HepG2 (cell line): ENCODE measurements around the gene S100A13. TPM values are rescaled to one million over a fixed set of nuclear protein-coding genes. Genes with fewer than 3 reads are reported as not detected.
A peak's percentile ranks its signal among the peaks of the same experiment; 100 is the strongest.

ENCODE experiments used
- CTCF ChIP-seq: sonication (generic); formaldehyde crosslinking; IDR thresholded peaks from 2 replicates; pipeline ENCODE4 v1.5.0; 2020; ENCODE audit warnings: mild to moderate bottlenecking, missing genetic modification reagents, moderate library complexity
- DZIP1 ChIP-seq: sonication (generic); formaldehyde crosslinking; IDR thresholded peaks from 2 replicates; pipeline ENCODE4 v1.5.0; 2020; ENCODE audit warnings: mild to moderate bottlenecking, missing genetic modification reagents
- IRF1 ChIP-seq: sonication (generic); formaldehyde crosslinking; IDR thresholded peaks from 2 replicates; pipeline ENCODE4 v1.4.0; 2020; ENCODE audit warnings: low read depth, mild to moderate bottlenecking, missing genetic modification reagents
- LBX2 ChIP-seq: sonication (generic); formaldehyde crosslinking; IDR thresholded peaks from 2 replicates; pipeline ENCODE4 v1.5.0; 2020; ENCODE audit warnings: missing genetic modification reagents, mild to moderate bottlenecking, borderline replicate concordance
- MIER2 ChIP-seq: IDR thresholded peaks from 2 replicates; pipeline ENCODE4 v1.6.1; 2016; ENCODE audit warnings: missing biosample characterization, missing genetic modification reagents
- MXD4 ChIP-seq: IDR thresholded peaks from 2 replicates; pipeline ENCODE4 v1.6.1; 2016; ENCODE audit warnings: mild to moderate bottlenecking, missing biosample characterization, missing genetic modification reagents
- NCOA1 ChIP-seq: sonication (generic); formaldehyde crosslinking; IDR thresholded peaks from 2 replicates; pipeline ENCODE4 v1.9.0; 2021; ENCODE audit warnings: missing genetic modification reagents
- POLR2AphosphoS5 ChIP-seq: IDR thresholded peaks from 2 replicates; pipeline ENCODE4 v1.6.1; 2012; ENCODE audit warnings: low read depth, low read length
- SRY ChIP-seq: sonication (generic); formaldehyde crosslinking; IDR thresholded peaks from 2 replicates; pipeline ENCODE4 v1.8.0; 2022; ENCODE audit warnings: mild to moderate bottlenecking, missing genetic modification reagents
- ZBTB7A ChIP-seq: sonication (generic); formaldehyde crosslinking; IDR thresholded peaks from 2 replicates; pipeline ENCODE4 v1.8.0; 2022; ENCODE audit warnings: mild to moderate bottlenecking, missing genetic modification reagents
- ZNF12 ChIP-seq: sonication (generic); formaldehyde crosslinking; IDR thresholded peaks from 2 replicates; pipeline ENCODE4 v1.5.0; 2020; ENCODE audit warnings: missing genetic modification reagents
- ZNF232 ChIP-seq: sonication (generic); formaldehyde crosslinking; IDR thresholded peaks from 2 replicates; pipeline ENCODE4 v1.4.0; 2020; ENCODE audit warnings: missing genetic modification reagents, borderline replicate concordance
- ZNF343 ChIP-seq: sonication (generic); formaldehyde crosslinking; IDR thresholded peaks from 2 replicates; pipeline ENCODE4 v1.4.0; 2020; ENCODE audit warnings: mild to moderate bottlenecking, missing genetic modification reagents
- ZNF362 ChIP-seq: sonication (generic); formaldehyde crosslinking; IDR thresholded peaks from 2 replicates; pipeline ENCODE4 v1.4.0; 2020; ENCODE audit warnings: missing genetic modification reagents, mild to moderate bottlenecking, borderline replicate concordance
- ZNF432 ChIP-seq: sonication (generic); formaldehyde crosslinking; IDR thresholded peaks from 2 replicates; pipeline ENCODE4 v1.5.0; 2020; ENCODE audit warnings: missing genetic modification reagents, mild to moderate bottlenecking, borderline replicate concordance
- ZNF501 ChIP-seq: sonication (generic); formaldehyde crosslinking; IDR thresholded peaks from 2 replicates; pipeline ENCODE4 v1.5.1; 2020; ENCODE audit warnings: mild to moderate bottlenecking, moderate library complexity, missing genetic modification reagents
- ZNF740 ChIP-seq: sonication (generic); formaldehyde crosslinking; IDR thresholded peaks from 2 replicates; pipeline ENCODE4 v1.4.0; 2020; ENCODE audit warnings: missing genetic modification reagents
- ZNF761 ChIP-seq: sonication (generic); formaldehyde crosslinking; conservative IDR thresholded peaks from 2 replicates; pipeline ENCODE4 v1.4.0; 2020; ENCODE audit warnings: mild to moderate bottlenecking, missing genetic modification reagents
- ZNF776 ChIP-seq: sonication (generic); formaldehyde crosslinking; IDR thresholded peaks from 2 replicates; pipeline ENCODE4 v1.4.0; 2020; ENCODE audit warnings: mild to moderate bottlenecking, missing genetic modification reagents
- ZNF782 ChIP-seq: sonication (generic); formaldehyde crosslinking; IDR thresholded peaks from 2 replicates; pipeline ENCODE4 v1.4.0; 2020; ENCODE audit warnings: missing genetic modification reagents, mild to moderate bottlenecking, borderline replicate concordance
- ZSCAN31 ChIP-seq: sonication (generic); formaldehyde crosslinking; IDR thresholded peaks from 2 replicates; pipeline ENCODE4 v1.5.0; 2020; ENCODE audit warnings: low read depth, mild to moderate bottlenecking, missing genetic modification reagents
- polyA plus RNA-seq, 8 experiments: library from polyadenylated mRNA; depleted of rRNA in 3 of 8; stranded (reverse) in 7 of 8; unstranded in 1 of 8; fragments of >200 nt; fragmentation: Illumina TruSeq in 4 of 8; extraction: Trizol in 4 of 8; gene quantifications; 2 replicates each; pipeline versions ENCODE4 v1.2.1 to v1.2.3, GENCODE V29; 2011 to 2016; ENCODE audit warnings: low read depth in 4 of 8, missing spikeins in 1 of 8, mixed read lengths in 1 of 8; ENCODE audit not compliant: insufficient read depth in 1 of 8
- total RNA-seq, 5 experiments: library from RNA; depleted of rRNA; stranded (reverse); fragments of >200 nt; fragmentation: Illumina TruSeq; extraction: Trizol; gene quantifications; 2 replicates each; pipeline ENCODE4 v1.2.3, GENCODE V29; 2016; ENCODE audit warnings: low read depth in 1 of 5

Gene S100A13
- total and polyA plus RNA-seq, 2 of the 13 experiments (the other 11 are each of a cell fraction or from before 2014, with no cell fraction given) = 89.5 to 172 TPM

- TF ChIP-seq IRF1 (CRISPR knock-in tag) (0 out of 2 replicates have a peak, but pooled peaks have one; percentile 70), SRY (peak; percentile 78), POLR2AphosphoS5 (peak; percentile 87), DZIP1 (CRISPR knock-in tag) (peak; percentile 35; the same call in 1 of the 2 replicates), ZNF761 (CRISPR knock-in tag) (peak; percentile 86; the same call in 1 of the 2 replicates), ZNF362 (CRISPR knock-in tag) (no peak), ZNF782 (CRISPR knock-in tag) (peak; percentile 59; the same call in 1 of the 2 replicates), NCOA1 (no peak), ZBTB7A (CRISPR knock-in tag) (0 out of 2 replicates have a peak, but pooled peaks have one; percentile 42), ZNF12 (CRISPR knock-in tag) (no peak), ZNF432 (CRISPR knock-in tag) (no peak), ZNF232 (CRISPR knock-in tag) (no peak), ZNF501 (peak; percentile 86; the same call in 1 of the 2 replicates), ZSCAN31 (CRISPR knock-in tag) (no peak), ZNF776 (CRISPR knock-in tag) (no peak), CTCF (CRISPR knock-in tag) (no peak), MIER2 (no peak), MXD4 (peak; percentile 71; the same call in 1 of the 2 replicates), ZNF343 (no peak), ZNF740 (peak; percentile 87; the same call in 1 of the 2 replicates), LBX2 (CRISPR knock-in tag) (no peak; the same call in 1 of the 2 replicates)
These were observed 18.3 kb downstream of the S100A13 start (continued) for GRCh38 chr1:153608742-153609584.
